Stimulated activated CD4-positive, alpha-beta T cell treated with anti-CD3 and anti-CD28 coated beads, Interleukin-1b, Interleukin-23, amount 100 ng/mL, for 4 hours (primary cell): ENCODE data around the gene ERI3.

Source experiments
- DNase-seq, 2 donors: peaks; one replicate each; pipeline ENCODE4 v3.0.0-alpha.2; 2020; ENCODE audit warnings: low read depth in 2 of 2

The ERI3 gene

DNA sequence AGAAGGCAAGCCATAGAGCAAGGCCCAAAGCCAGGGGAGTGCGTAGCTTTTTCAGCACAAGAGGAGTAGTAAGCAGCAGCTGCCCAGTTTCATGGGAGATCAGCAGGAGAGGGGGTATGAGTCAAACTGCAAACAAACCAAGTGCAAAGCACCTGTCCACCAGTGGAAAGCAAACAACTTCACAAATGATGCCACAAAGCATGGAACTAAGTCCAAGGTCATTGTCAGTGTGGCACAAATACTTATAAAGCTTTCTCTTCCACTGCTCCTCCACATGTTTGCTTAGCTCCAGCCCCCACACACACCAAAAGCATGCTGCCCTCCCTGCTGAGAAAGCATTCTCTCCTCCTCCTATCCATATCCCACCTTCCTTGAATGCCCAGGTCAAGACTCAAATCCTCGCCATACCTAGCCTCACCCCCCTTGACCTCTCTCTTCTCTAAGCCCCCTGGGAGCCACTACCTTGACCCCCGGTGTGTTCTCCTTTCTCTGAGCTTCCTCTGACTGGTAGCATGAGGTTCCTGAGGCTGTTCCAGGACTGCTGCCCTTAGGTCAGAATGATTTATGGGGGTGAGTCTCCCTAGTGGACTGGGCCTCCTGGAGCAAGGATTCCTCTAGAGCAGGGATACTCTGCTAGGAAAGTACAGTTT, 71.4 kb downstream of the ERI3 start:
- DNase-seq, result no peak

GRCh38 chr1:44282704-44283426, 72.2 kb downstream of the ERI3 start:
- DNase-seq, result no peak

GRCh38 chr1:44281962-44282703, 72.9 kb downstream of the ERI3 start:
- no peak for DNase-seq

DNA sequence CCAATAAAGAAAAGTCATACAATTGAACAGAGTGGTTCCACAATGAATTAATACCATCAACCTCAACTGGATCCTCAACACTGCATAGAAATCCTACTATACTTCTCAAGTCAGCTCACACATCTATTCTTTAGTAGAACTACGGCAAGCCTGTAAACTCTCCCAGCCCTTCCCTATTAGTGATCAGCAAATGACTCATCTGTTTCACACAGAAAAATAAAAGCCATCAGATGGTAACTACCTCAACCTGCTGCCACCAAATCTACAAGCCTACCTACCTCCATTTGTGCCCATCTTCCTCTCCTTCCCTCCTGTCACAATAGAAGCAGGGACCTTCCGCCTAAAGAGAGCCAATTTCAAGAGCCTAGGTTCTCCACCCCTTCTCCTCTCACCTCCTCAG, 78.2 kb downstream of the ERI3 start:
- no peak for DNase-seq

DNA sequence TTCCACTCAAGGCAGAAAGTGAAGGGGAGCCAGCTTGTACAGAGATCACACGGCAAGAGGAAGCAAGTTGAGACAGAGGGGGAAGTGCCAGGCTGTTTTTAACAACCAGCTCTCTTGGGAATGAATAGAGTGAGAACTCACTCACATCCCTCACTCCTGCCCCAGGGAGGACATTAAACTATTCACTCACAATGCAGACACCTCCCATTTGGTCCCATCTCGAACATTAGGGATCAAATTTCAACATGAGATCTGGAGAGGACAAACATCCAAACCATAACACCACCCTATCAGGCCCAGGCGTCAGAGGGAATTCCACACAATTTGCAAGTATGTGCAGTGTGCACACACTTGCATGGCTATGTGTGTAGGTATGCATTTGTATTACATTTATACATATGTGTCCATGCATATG, 79.1 kb downstream of the ERI3 start:
- no peak for DNase-seq

DNA sequence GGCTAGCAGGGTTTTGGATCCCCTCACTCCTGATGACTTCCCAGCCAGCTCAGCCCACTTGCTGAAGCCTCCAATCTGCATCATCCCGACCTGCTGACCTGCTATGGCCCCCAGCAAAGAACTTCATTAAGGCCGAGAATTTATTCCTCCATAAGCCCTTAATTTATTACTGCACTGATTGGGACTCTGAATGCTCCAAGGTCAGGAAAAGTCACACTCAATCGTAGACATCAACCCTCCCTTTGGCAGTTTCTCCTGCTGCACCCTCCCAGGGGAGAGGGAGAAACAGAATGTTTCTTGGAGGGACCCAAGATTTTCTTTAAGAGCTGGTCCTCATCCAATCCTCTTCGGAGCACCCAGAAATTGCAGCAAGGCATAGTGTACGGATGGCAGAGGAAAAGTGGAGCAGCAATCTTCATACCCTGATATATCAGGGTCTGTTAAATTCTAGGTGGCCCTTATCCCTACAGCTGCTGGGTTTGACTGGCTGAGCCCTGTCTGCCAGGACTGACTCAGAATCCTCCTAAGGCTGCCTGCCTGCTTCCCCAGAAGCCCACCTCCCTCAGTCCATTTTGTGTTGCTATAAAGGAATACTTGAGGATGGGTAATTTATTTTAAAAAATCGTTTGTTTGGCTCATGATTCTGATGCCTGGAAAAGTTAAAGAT, 79.6 kb downstream of the ERI3 start:
- DNase-seq, result no peak

DNA sequence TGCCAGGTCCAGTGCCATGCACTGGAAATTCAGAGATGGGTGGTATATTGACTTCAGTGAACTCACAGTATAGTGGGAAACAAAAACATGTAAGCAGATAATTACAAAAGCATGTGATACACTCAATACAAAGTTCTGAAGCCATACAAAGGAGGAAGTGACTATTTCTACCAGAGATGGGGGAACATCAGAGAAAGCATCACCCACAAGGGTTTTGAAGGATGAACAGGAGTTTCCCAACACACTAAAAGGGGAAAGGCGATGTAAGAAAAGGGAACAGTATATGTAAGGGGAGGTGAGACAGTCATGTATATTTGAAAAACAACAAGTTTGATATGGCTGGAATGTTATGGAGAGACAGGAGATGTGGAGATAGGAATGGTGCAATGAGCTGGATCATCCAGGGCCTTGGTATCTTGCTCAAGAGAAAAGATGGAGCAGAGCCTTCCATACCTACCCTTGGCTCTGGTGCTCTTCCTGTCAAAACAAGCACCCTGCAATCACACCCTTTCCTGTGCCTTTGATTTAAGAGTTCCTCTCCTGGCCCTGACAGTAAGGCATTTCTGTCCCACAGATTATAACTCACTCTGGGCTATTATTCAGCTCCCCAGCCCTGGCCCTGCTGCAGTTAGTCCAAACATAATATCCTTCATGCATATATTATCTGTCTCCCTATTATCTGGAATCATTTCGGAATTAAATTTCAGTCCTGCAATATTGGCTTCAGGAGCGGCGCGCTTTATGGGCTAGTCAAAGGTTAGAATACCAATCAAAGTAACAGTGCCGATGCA, 81.3 kb downstream of the ERI3 start:
- DNase-seq, result no peak

- DNase-seq, result no peak
Observed at GRCh38 chr1:44272992-44273391, 82.1 kb downstream of the ERI3 start.

DNA sequence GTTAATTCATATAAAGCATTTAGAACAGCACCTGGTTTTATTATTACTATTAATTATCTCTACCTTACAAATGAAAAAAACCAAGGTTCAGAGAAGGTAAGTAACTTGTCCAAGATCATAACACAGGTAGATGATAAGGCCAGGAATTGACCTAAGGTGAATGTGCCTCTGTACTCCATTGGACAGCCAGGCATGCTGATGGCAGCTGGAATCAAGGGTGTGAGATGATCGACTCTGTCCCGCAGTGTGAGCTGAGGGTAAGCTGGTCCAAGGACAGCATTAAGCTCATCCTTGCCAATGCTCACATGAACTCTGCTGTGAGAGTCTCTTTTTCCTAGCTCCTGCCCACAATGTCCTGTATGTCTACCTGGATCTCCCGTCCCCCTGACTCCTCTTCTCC, 83.4 kb downstream of the ERI3 start:
- no peak for DNase-seq

GRCh38 chr1:44270686-44271628, 84.1 kb downstream of the ERI3 start:
- no peak for DNase-seq

DNA sequence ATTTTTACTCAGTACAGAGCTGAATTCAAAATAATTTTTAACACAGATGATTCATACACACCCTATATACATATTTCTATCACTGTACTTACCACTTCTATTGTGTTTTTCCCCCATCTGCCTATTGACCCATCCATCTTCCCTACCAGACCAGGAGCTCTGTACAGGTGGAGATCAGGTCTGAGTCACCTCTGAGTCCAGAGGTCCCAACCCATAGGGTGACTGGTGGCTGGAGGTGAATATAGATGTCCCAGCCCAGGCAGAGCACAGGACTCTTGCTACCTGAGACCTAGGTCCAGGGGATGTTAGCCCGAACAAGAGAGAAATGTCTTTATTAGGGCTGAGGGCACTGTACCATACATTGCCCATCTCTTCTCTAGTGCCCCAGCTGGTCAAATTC, 87.0 kb downstream of the ERI3 start:
- DNase-seq, result no peak

GRCh38 chr1:44267438-44267837, 87.6 kb downstream of the ERI3 start:
- DNase-seq, result no peak

GRCh38 chr1:44266400-44267344, 88.4 kb downstream of the ERI3 start:
- no peak for DNase-seq

DNA sequence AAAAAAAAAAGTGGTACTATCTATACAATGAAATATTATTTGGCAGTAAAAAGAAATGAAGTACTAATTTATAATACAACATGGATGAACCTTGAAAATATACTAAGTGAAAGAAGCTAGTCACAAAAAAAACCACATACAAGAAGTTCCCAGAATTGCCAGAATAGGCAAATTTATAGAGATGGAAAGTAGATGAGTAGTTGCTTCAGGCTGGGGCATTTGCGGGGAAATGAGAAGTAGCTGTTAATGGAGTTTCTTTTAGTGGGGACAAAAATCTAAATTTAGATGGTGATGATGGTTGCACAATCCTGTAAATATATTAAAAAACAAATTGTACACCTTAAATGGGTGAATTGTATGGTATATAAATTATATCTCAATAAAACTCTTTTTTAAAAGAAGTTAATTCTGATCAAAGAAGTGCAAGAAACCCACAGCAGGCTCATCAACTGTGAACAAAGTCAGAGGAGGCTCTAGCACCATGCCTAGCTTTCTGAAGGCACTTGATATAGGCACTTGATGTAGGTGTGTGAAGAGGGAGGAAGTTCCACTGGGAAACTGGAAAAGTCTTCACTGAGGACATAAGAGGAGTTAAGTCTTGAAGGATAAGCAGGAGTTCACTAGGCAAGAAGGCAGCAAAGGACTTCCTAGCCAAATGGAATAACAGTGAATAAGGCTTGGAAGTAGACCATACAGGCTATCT, 89.2 kb downstream of the ERI3 start:
- DNase-seq, result no peak

GRCh38 chr1:44264451-44264771, 90.6 kb downstream of the ERI3 start:
- no peak for DNase-seq

- DNase-seq, result no peak
Observed at GRCh38 chr1:44263568-44264450, 91.2 kb downstream of the ERI3 start.

DNA sequence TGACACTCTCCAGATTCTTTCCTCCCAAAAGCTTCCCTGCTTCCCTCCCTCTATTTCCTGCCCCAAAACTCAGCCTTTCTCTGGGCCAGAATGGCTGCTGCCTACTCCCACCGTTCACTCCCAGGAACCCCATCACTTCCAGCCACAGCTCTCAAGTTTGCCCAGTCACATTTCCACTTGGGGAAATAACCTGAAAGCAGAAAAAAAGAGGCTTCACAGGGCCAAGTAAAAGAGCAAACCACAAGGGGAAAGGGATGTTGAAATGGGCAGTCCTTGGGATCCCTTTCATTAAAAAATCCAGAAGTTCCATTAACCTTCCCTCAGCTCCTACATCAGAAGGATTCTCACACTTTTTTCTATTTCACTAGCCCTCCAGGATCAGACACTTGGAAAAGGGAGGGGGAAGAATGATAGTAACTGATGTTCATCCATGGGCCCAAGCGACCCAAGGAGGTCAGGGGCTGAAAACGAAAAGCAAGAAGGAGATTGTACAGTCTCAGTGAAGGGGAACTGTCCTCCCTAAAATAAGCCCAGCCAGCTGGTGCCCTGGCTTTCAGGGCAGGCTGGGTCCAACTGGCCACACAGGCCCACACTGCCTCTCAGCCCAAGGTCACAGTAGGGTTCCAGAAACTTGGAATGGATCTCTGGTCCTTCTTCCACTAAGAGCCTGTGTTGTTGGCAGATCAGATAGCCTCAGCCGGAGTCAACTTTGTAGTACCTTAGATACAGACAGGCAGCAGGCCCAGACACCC, 92.1 kb downstream of the ERI3 start:
- DNase-seq, result no peak
